ENCODE data around the gene CD82. TPM values are rescaled to one million over a fixed set of nuclear protein-coding genes. Genes with fewer than 3 reads are reported as not detected.

CD82 gene
- total and polyA plus RNA-seq, 2 experiments from 2014 or later, result 4.8 to 6.0 TPM

DNA sequence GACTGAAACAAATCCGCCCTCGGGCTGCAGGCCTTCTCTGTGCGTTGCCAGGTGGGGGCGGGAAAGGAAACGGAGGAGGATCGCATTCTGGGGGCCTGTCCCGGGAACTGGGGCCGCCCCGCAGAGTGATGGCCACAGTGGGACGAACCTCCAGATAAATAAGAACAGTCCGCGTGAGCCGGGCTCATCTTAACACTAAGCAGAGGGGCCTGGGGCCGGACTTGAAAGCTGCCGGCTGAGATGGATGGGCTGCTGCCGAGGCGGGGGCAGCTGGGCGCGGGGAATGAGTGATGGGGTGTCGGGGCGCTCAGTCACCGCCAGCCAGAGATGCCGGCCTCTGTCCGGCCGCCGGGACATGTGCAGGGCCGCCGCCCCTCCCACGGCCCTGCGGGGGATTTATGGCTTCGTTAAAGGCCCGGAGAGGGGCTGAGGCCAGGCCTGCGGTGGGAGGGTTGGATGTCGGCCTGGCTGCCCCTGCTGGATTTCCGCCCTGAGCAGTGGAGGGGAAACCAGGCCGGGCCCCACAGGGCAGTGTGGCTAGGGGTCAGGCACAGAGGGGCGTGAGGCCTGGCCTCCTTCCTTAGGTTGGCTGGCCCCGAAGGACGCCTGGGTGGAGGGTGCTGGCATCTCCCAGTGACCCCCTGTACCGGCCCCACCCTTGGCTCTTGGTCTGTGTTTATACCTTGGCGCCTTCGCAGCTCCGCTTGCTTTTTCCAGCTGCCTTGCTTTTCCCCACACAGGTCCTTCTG, 45.3 kb upstream of the CD82 start:
- Histone ChIP-seq H3K9ac (no peak overlapping the region), H3F3A (ENCODE audit: insufficient read depth) (no peaks in the 10 kb centered on the region), H3K27ac (no peak overlapping the region), H3K4me1 (ENCODE audit: insufficient read depth) (no peaks in the 10 kb centered on the region), H3K36me3 (ENCODE audit: low read depth) (no peaks in the 10 kb centered on the region), H3K9me2 (ENCODE audit: insufficient read depth) (no peaks in the 10 kb centered on the region), H3K4me2 (ENCODE audit: unreplicated experiment) (no peak overlapping the region), H3K79me2 (ENCODE audit: insufficient read depth) (no peaks in the 10 kb centered on the region), H4K20me1 (ENCODE audit: insufficient read depth) (no peaks in the 10 kb centered on the region), H3K27me3 (replicated peaks; ENCODE audit: insufficient read depth) (peaks cover 57% of the 10 kb centered on the region), H2AFZ (no peak overlapping the region), H3K4me3 (no peak overlapping the region), H3K9me3 (ENCODE audit: low read depth) (no peaks in the 10 kb centered on the region)
- 44 to 47% methylated on average over 41 to 42 of the region's 43 CpGs for whole genome bisulfite sequencing, 2 experiments (ENCODE audit: low coverage in 1 of 2, low lambda C conversion rate in 2 of 2, missing lambda C conversion rate in 2 of 2)
- TF ChIP-seq EZH2 (IDR thresholded peaks at IDR 0.05; ENCODE audit: insufficient read depth, poor library complexity, severe bottlenecking), result no peak
- no peak for TF ChIP-seq EZH2phosphoT487 (IDR thresholded peaks at IDR 0.05; ENCODE audit: insufficient read depth, low read depth)
- in situ Hi-C loops (cut with MboI), result loop anchor here (10.0 kb wide), 1 partner anchor 235 kb away; no protein-coding TSS in a partner anchor
- no peak for DNase-seq

GRCh38 chr11:44521148-44521547, 44.3 kb upstream of the CD82 start:
- DNase-seq, result no peak

GRCh38 chr11:44522294-44522693, 43.2 kb upstream of the CD82 start:
- no peaks in the 10 kb centered on the region for H3K9me3 ChIP-seq (ENCODE audit: low read depth)
- TF ChIP-seq EZH2phosphoT487 (IDR thresholded peaks at IDR 0.05; ENCODE audit: insufficient read depth, low read depth) (no peak), EZH2 (IDR thresholded peaks at IDR 0.05; ENCODE audit: insufficient read depth, poor library complexity, severe bottlenecking) (no peak)
- no peaks in the 10 kb centered on the region for H3F3A ChIP-seq (ENCODE audit: insufficient read depth)
- H3K4me3 ChIP-seq, result no peak overlapping the region
- no peaks in the 10 kb centered on the region for H3K4me1 ChIP-seq (ENCODE audit: insufficient read depth)
- in situ Hi-C loops (cut with MboI), result loop anchor here (10.0 kb wide), 1 partner anchor 237 kb away; no protein-coding TSS in a partner anchor
- H3K27ac ChIP-seq, result no peak overlapping the region
- 15 to 17% methylated on average over 2 of the region's 2 CpGs for WGBS, 2 experiments (ENCODE audit: low coverage in 1 of 2, low lambda C conversion rate in 2 of 2, missing lambda C conversion rate in 2 of 2)
- H3K36me3 ChIP-seq (ENCODE audit: low read depth), result no peaks in the 10 kb centered on the region
- H3K27me3 ChIP-seq (replicated peaks; ENCODE audit: insufficient read depth), result peaks cover 59% of the 10 kb centered on the region
- DNase-seq, result no peak
- H3K9me2 ChIP-seq (ENCODE audit: insufficient read depth), result no peaks in the 10 kb centered on the region
- no peak overlapping the region for H3K9ac ChIP-seq
- no peaks in the 10 kb centered on the region for H3K79me2 ChIP-seq (ENCODE audit: insufficient read depth)
- H2AFZ ChIP-seq, result no peak overlapping the region
- H3K4me2 ChIP-seq (ENCODE audit: unreplicated experiment), result no peak overlapping the region
- H4K20me1 ChIP-seq (ENCODE audit: insufficient read depth), result no peaks in the 10 kb centered on the region

More at GRCh38 chr11:44521148-44521547, 44.3 kb upstream of the CD82 start:
- Histone ChIP-seq H3K27me3 (replicated peaks; ENCODE audit: insufficient read depth) (peaks cover 58% of the 10 kb centered on the region), H3F3A (ENCODE audit: insufficient read depth) (no peaks in the 10 kb centered on the region), H3K36me3 (ENCODE audit: low read depth) (no peaks in the 10 kb centered on the region), H3K9me2 (ENCODE audit: insufficient read depth) (no peaks in the 10 kb centered on the region), H3K9me3 (ENCODE audit: low read depth) (no peaks in the 10 kb centered on the region), H2AFZ (no peak overlapping the region), H3K79me2 (ENCODE audit: insufficient read depth) (no peaks in the 10 kb centered on the region), H3K27ac (no peak overlapping the region), H3K9ac (no peak overlapping the region), H3K4me3 (no peak overlapping the region), H4K20me1 (ENCODE audit: insufficient read depth) (no peaks in the 10 kb centered on the region), H3K4me1 (ENCODE audit: insufficient read depth) (no peaks in the 10 kb centered on the region), H3K4me2 (ENCODE audit: unreplicated experiment) (no peak overlapping the region)
- in situ Hi-C loops (cut with MboI), result loop anchor here (10.0 kb wide), 1 partner anchor 236 kb away; no protein-coding TSS in a partner anchor
- WGBS, 2 experiments (ENCODE audit: low coverage in 1 of 2, low lambda C conversion rate in 2 of 2, missing lambda C conversion rate in 2 of 2), result 70 to 76% methylated on average over 2 of the region's 2 CpGs
- no peak for TF ChIP-seq EZH2 (IDR thresholded peaks at IDR 0.05; ENCODE audit: insufficient read depth, poor library complexity, severe bottlenecking)
- TF ChIP-seq EZH2phosphoT487 (IDR thresholded peaks at IDR 0.05; ENCODE audit: insufficient read depth, low read depth), result no peak

- Histone ChIP-seq H3K4me2 (ENCODE audit: unreplicated experiment) (no peak overlapping the region), H2AFZ (no peak overlapping the region), H3K4me1 (ENCODE audit: insufficient read depth) (no peaks in the 10 kb centered on the region), H3K27me3 (replicated peaks; ENCODE audit: insufficient read depth) (peaks cover 45% of the 10 kb centered on the region), H3F3A (ENCODE audit: insufficient read depth) (no peaks in the 10 kb centered on the region), H3K9me3 (ENCODE audit: low read depth) (no peaks in the 10 kb centered on the region), H3K4me3 (no peak overlapping the region), H3K9ac (no peak overlapping the region), H3K36me3 (ENCODE audit: low read depth) (no peaks in the 10 kb centered on the region), H4K20me1 (ENCODE audit: insufficient read depth) (no peaks in the 10 kb centered on the region), H3K9me2 (ENCODE audit: insufficient read depth) (no peaks in the 10 kb centered on the region), H3K27ac (no peak overlapping the region), H3K79me2 (ENCODE audit: insufficient read depth) (no peaks in the 10 kb centered on the region)
- in situ Hi-C loops (cut with MboI), result loop anchor here (10.0 kb wide), 1 partner anchor 240 kb away; no protein-coding TSS in a partner anchor
- TF ChIP-seq EZH2phosphoT487 (IDR thresholded peaks at IDR 0.05; ENCODE audit: insufficient read depth, low read depth), result no peak
- no peak for TF ChIP-seq EZH2 (IDR thresholded peaks at IDR 0.05; ENCODE audit: insufficient read depth, poor library complexity, severe bottlenecking)
- WGBS, 2 experiments (ENCODE audit: low coverage in 1 of 2, low lambda C conversion rate in 2 of 2, missing lambda C conversion rate in 2 of 2), result 72 to 75% methylated on average over 10 of the region's 10 CpGs
- DNase-seq, result no peak
Observed at GRCh38 chr11:44524346-44524745, 41.1 kb upstream of the CD82 start.

All from GM23248 (cell line).